ENCODE data around the gene CHCHD6. TPM values are rescaled to one million over a fixed set of nuclear protein-coding genes. Genes with fewer than 3 reads are reported as not detected.

CHCHD6 gene
- total RNA-seq = 13.1 and 14.0 TPM in 2 replicates

GRCh38 chr3:126703512-126704493 lies at the start of gene CHCHD6:
Gene CHCHD6 (plus strand): TSS chr3:126704240. CDS start chr3:126704313, 73 bp downstream.

GRCh38 chr3:126654571-126655383 lies 49.3 kb upstream of the CHCHD6 start, which contains the start of gene TXNRD3:
Gene TXNRD3 (minus strand): TSS chr3:126655124.

GRCh38 chr3:126982471-126983175 lies 278.6 kb downstream of the CHCHD6 start, which contains the start of gene PLXNA1:
Gene PLXNA1 (plus strand): TSS chr3:126983115. CDS start chr3:126988594, 5,479 bp downstream.

Other genes starting within 250 kb of the CHCHD6 start
- 19.9 and 23.9 TPM in 2 replicates for gene ZXDC, start 228.3 kb upstream of the CHCHD6 start, total RNA-seq
- gene UROC1, start 186.5 kb upstream of the CHCHD6 start, total RNA-seq = not detected in 2 replicates
- not detected in 2 replicates for gene CHST13, start 180.1 kb upstream of the CHCHD6 start, total RNA-seq
- not detected in 2 replicates for gene C3orf22, start 145.3 kb upstream of the CHCHD6 start, total RNA-seq
- gene TXNRD3, start 49.1 kb upstream of the CHCHD6 start, total RNA-seq = 7.1 and 11.6 TPM in 2 replicates